ENCODE measurements around the gene SCAMP4.

Gene SCAMP4

GRCh38 chr19:1949304-1950101, 44.3 kb downstream of the SCAMP4 start:
- Histone ChIP-seq H3K27ac (ENCODE audit: low read length) (no peak overlapping the region), H3K9ac (ENCODE audit: low read depth, low read length) (no peak overlapping the region), H3K4me1 (ENCODE audit: insufficient read depth, low read length) (peaks cover under 1% of the 10 kb centered on the region; the same call in 1 of the 2 replicates), H3K36me3 (ENCODE audit: insufficient read depth, low read length) (peaks cover 51% of the 10 kb centered on the region), H4K20me1 (ENCODE audit: insufficient read depth, low read length) (peaks cover 81% of the 10 kb centered on the region), H3K79me2 (ENCODE audit: insufficient read depth, low read length) (peaks cover 94% of the 10 kb centered on the region), H3K27me3 (ENCODE audit: insufficient read depth, low read length, poor library complexity) (no peaks in the 10 kb centered on the region), H2AFZ (ENCODE audit: low read depth, low read length) (no peak overlapping the region), H3K4me3 (ENCODE audit: low read depth in 1 of 2, low read length in 2 of 2) (no peak overlapping the region), H3K4me2 (ENCODE audit: insufficient read depth, low read length) (no peak overlapping the region), H3K9me3 (ENCODE audit: insufficient read depth, low read length, severe bottlenecking) (no peaks in the 10 kb centered on the region)
- ATAC-seq (ENCODE audit: insufficient read depth, low read depth) (no peak), DNase-seq (no peak)
- TF ChIP-seq, protein P1, sequence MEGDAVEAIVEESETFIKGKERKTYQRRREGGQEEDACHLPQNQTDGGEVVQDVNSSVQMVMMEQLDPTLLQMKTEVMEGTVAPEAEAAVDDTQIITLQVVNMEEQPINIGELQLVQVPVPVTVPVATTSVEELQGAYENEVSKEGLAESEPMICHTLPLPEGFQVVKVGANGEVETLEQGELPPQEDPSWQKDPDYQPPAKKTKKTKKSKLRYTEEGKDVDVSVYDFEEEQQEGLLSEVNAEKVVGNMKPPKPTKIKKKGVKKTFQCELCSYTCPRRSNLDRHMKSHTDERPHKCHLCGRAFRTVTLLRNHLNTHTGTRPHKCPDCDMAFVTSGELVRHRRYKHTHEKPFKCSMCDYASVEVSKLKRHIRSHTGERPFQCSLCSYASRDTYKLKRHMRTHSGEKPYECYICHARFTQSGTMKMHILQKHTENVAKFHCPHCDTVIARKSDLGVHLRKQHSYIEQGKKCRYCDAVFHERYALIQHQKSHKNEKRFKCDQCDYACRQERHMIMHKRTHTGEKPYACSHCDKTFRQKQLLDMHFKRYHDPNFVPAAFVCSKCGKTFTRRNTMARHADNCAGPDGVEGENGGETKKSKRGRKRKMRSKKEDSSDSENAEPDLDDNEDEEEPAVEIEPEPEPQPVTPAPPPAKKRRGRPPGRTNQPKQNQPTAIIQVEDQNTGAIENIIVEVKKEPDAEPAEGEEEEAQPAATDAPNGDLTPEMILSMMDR (IDR thresholded peaks at IDR 0.05; ENCODE audit: borderline replicate concordance, extremely low read depth, low read length, poor library complexity, severe bottlenecking) = no peak
- no peak for TF ChIP-seq EZH2 (IDR thresholded peaks at IDR 0.05; ENCODE audit: borderline replicate concordance, low read depth, low read length, severe bottlenecking)

- Histone ChIP-seq H3K36me3 (ENCODE audit: insufficient read depth, low read length) (peaks cover 62% of the 10 kb centered on the region), H2AFZ (ENCODE audit: low read depth, low read length) (no peak overlapping the region), H3K4me2 (ENCODE audit: insufficient read depth, low read length) (no peak overlapping the region), H3K4me3 (ENCODE audit: low read depth in 1 of 2, low read length in 2 of 2) (no peak overlapping the region), H3K79me2 (ENCODE audit: insufficient read depth, low read length) (peaks cover 94% of the 10 kb centered on the region), H4K20me1 (ENCODE audit: insufficient read depth, low read length) (peaks cover 83% of the 10 kb centered on the region), H3K4me1 (ENCODE audit: insufficient read depth, low read length) (no peaks in the 10 kb centered on the region), H3K27ac (ENCODE audit: low read length) (no peak overlapping the region), H3K27me3 (ENCODE audit: insufficient read depth, low read length, poor library complexity) (no peaks in the 10 kb centered on the region), H3K9me3 (ENCODE audit: insufficient read depth, low read length, severe bottlenecking) (no peaks in the 10 kb centered on the region), H3K9ac (ENCODE audit: low read depth, low read length) (no peak overlapping the region)
- DNase-seq (no peak), ATAC-seq (ENCODE audit: insufficient read depth, low read depth) (no peak)
- no peak for TF ChIP-seq EZH2 (IDR thresholded peaks at IDR 0.05; ENCODE audit: borderline replicate concordance, low read depth, low read length, severe bottlenecking)
- TF ChIP-seq, protein P1 (IDR thresholded peaks at IDR 0.05; ENCODE audit: borderline replicate concordance, extremely low read depth, low read length, poor library complexity, severe bottlenecking) = no peak
Observed at GRCh38 chr19:1950640-1951039, 45.4 kb downstream of the SCAMP4 start.

GRCh38 chr19:1952635-1953034, 47.4 kb downstream of the SCAMP4 start:
- Histone ChIP-seq H3K27me3 (ENCODE audit: insufficient read depth, low read length, poor library complexity) (no peaks in the 10 kb centered on the region), H3K4me2 (ENCODE audit: insufficient read depth, low read length) (no peak overlapping the region), H3K79me2 (ENCODE audit: insufficient read depth, low read length) (peaks cover 95% of the 10 kb centered on the region), H3K9me3 (ENCODE audit: insufficient read depth, low read length, severe bottlenecking) (no peaks in the 10 kb centered on the region), H4K20me1 (ENCODE audit: insufficient read depth, low read length) (peaks cover 88% of the 10 kb centered on the region), H2AFZ (ENCODE audit: low read depth, low read length) (no peak overlapping the region), H3K4me3 (ENCODE audit: low read depth in 1 of 2, low read length in 2 of 2) (no peak overlapping the region), H3K9ac (ENCODE audit: low read depth, low read length) (no peak overlapping the region), H3K4me1 (ENCODE audit: insufficient read depth, low read length) (no peaks in the 10 kb centered on the region), H3K27ac (ENCODE audit: low read length) (no peak overlapping the region), H3K36me3 (ENCODE audit: insufficient read depth, low read length) (peaks cover 60% of the 10 kb centered on the region)
- no peak for ATAC-seq (ENCODE audit: insufficient read depth, low read depth)
- TF ChIP-seq, protein P1 (IDR thresholded peaks at IDR 0.05; ENCODE audit: borderline replicate concordance, extremely low read depth, low read length, poor library complexity, severe bottlenecking) = no peak
- no peak for TF ChIP-seq EZH2 (IDR thresholded peaks at IDR 0.05; ENCODE audit: borderline replicate concordance, low read depth, low read length, severe bottlenecking)
- DNase-seq = no peak

All from DND-41 (cell line).